Trophoblast cell (in vitro differentiated cells and primary cell): ENCODE measurements around the gene PIAS1.

Experiments used
- DNase-seq, 2 donors: peaks; one replicate each; pipeline ENCODE4 v3.0.0-alpha.2; 2016
- H2AFZ ChIP-seq: 2 replicates; pipeline ENCODE4 v1.6.1; 2013; ENCODE audit warnings: low read length, moderate library complexity, mild to moderate bottlenecking; ENCODE audit not compliant: insufficient read depth, poor library complexity
- H2AK5ac ChIP-seq: 2 replicates; pipeline ENCODE4 v1.6.1; 2013; ENCODE audit warnings: mild to moderate bottlenecking, low read length
- H2BK120ac ChIP-seq: 2 replicates; pipeline ENCODE4 v1.6.1; 2013; ENCODE audit warnings: low read length, mild to moderate bottlenecking, moderate library complexity; ENCODE audit not compliant: insufficient read depth, poor library complexity
- H2BK12ac ChIP-seq: 2 replicates; pipeline ENCODE4 v1.6.1; 2013; ENCODE audit warnings: mild to moderate bottlenecking, low read length, moderate library complexity
- H2BK5ac ChIP-seq: 2 replicates; pipeline ENCODE4 v1.6.1; 2013; ENCODE audit warnings: low read length, low read depth, moderate library complexity, mild to moderate bottlenecking; ENCODE audit not compliant: poor library complexity
- H3K14ac ChIP-seq: 2 replicates; pipeline ENCODE4 v1.6.1; 2013; ENCODE audit warnings: mild to moderate bottlenecking, low read length
- H3K18ac ChIP-seq: 2 replicates; pipeline ENCODE4 v1.6.1; 2013; ENCODE audit warnings: mild to moderate bottlenecking, low read length
- H3K23ac ChIP-seq: 2 replicates; pipeline ENCODE4 v1.6.1; 2013; ENCODE audit warnings: low read length
- H3K27ac ChIP-seq: 2 replicates; pipeline ENCODE4 v1.5.1; 2013; ENCODE audit warnings: low read depth, mild to moderate bottlenecking, inconsistent platforms, low read length, moderate library complexity
- H3K27me3 ChIP-seq: 2 replicates; pipeline ENCODE4 v1.6.1; 2013; ENCODE audit warnings: inconsistent platforms, mild to moderate bottlenecking, low read length, moderate library complexity; ENCODE audit not compliant: insufficient read depth
- H3K36me3 ChIP-seq, 2 experiments: 1 replicate in 1 of 2; 2 replicates in 1 of 2; pipeline ENCODE4 v1.6.1; 2013; ENCODE audit warnings: low read length in 2 of 2, mild to moderate bottlenecking in 2 of 2, moderate library complexity in 1 of 2; ENCODE audit not compliant: insufficient read depth in 2 of 2, control insufficient read depth in 1 of 2
- H3K4ac ChIP-seq: 2 replicates; pipeline ENCODE4 v1.6.1; 2013; ENCODE audit warnings: low read depth, mild to moderate bottlenecking, low read length, moderate library complexity
- H3K4me1 ChIP-seq, 2 experiments: 1 replicate in 1 of 2; 2 replicates in 1 of 2; pipeline ENCODE4 v1.6.1; 2013; ENCODE audit warnings: low read length in 2 of 2, mild to moderate bottlenecking in 2 of 2, moderate library complexity in 1 of 2; ENCODE audit not compliant: insufficient read depth in 2 of 2, control insufficient read depth in 1 of 2
- H3K4me2 ChIP-seq: 2 replicates; pipeline ENCODE4 v1.6.1; 2013; ENCODE audit warnings: inconsistent platforms, mild to moderate bottlenecking, low read length, moderate library complexity
- H3K4me3 ChIP-seq: 2 replicates; pipeline ENCODE4 v1.5.1; 2013; ENCODE audit warnings: mild to moderate bottlenecking, low read depth, low read length, inconsistent platforms
- H3K79me1 ChIP-seq: one replicate; pipeline ENCODE4 v1.6.1; 2013; ENCODE audit warnings: low read length
- H3K79me2 ChIP-seq: 2 replicates; pipeline ENCODE4 v1.6.1; 2013; ENCODE audit warnings: low read length, mild to moderate bottlenecking; ENCODE audit not compliant: control insufficient read depth, insufficient read depth, poor library complexity
- H3K9ac ChIP-seq: 2 replicates; pipeline ENCODE4 v1.6.1; 2013; ENCODE audit warnings: mild to moderate bottlenecking, low read length
- H3K9me3 ChIP-seq: 2 replicates; pipeline ENCODE4 v1.6.1; 2013; ENCODE audit warnings: low read depth, mild to moderate bottlenecking, control low read depth, inconsistent platforms, low read length; ENCODE audit not compliant: insufficient read depth
- H4K12ac ChIP-seq: 2 replicates; pipeline ENCODE4 v1.6.1; 2013; ENCODE audit warnings: low read depth, mild to moderate bottlenecking, low read length, moderate library complexity
- H4K8ac ChIP-seq: 2 replicates; pipeline ENCODE4 v1.6.1; 2013; ENCODE audit warnings: low read depth, mild to moderate bottlenecking, low read length, moderate library complexity
- H4K91ac ChIP-seq: one replicate; pipeline ENCODE4 v1.6.1; 2013; ENCODE audit warnings: low read depth, mild to moderate bottlenecking, low read length, moderate library complexity
- WGBS: extraction: QIAGEN DNeasy Blood & Tissue Kit; methylation state at CpG from one replicate; pipeline ENCODE4 v1.1.7; 2013; ENCODE audit warnings: missing lambda C conversion rate; ENCODE audit not compliant: insufficient read length, insufficient coverage; ENCODE audit errors: extremely low coverage; 5-methylcytosine and 5-hydroxymethylcytosine counted together

The PIAS1 gene

DNA sequence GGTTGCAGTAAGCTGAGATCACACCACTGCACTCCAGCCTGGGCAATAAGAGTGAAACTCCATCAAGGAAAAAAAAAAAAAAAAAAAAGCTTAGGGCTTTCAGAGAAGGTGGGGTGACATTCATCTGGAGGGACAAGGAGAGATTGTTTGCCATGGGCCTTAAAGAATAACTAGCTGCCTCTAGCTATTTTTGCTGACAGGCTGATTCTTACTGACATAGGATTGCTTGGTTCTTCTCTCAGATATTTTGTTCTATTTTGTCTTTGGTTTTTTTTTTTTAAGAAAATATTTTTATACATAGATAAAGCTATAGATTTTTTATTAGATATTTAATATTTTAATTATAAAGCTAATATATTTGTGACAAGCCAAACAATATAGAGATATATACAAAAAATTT, 24.2 kb upstream of the PIAS1 start:
- Histone ChIP-seq H3K14ac (no peak overlapping the region), H4K91ac (no peak overlapping the region), H2BK12ac (no peak overlapping the region), H3K27ac (no peak overlapping the region), H3K9me3 (peaks cover 4% of the 10 kb centered on the region), H4K12ac (no peak overlapping the region), H3K36me3 (no peaks in the 10 kb centered on the region), H3K27me3 (no peaks in the 10 kb centered on the region), H3K4me1 (no peaks in the 10 kb centered on the region), H2BK5ac (no peak overlapping the region), H3K79me2 (no peaks in the 10 kb centered on the region), H4K8ac (no peak overlapping the region), H3K4me3 (no peak overlapping the region), H3K18ac (no peak overlapping the region), H2AFZ (no peak overlapping the region), H2AK5ac (no peak overlapping the region), H3K4ac (no peak overlapping the region), H3K79me1 (no peaks in the 10 kb centered on the region), H3K9ac (no peak overlapping the region), H3K23ac (no peak overlapping the region), H3K4me2 (no peak overlapping the region), H2BK120ac (no peak overlapping the region)
- no peak for DNase-seq

- Histone ChIP-seq H3K4me1 (no peaks in the 10 kb centered on the region), H3K9ac (no peak overlapping the region), H3K18ac (no peak overlapping the region), H3K9me3 (peaks cover 5% of the 10 kb centered on the region), H3K27me3 (no peaks in the 10 kb centered on the region), H3K79me2 (no peaks in the 10 kb centered on the region), H2AFZ (no peak overlapping the region), H3K79me1 (no peaks in the 10 kb centered on the region), H3K36me3 (no peaks in the 10 kb centered on the region), H3K4me2 (no peak overlapping the region), H3K4me3 (no peak overlapping the region), H2BK120ac (no peak overlapping the region), H4K8ac (no peak overlapping the region), H4K91ac (no peak overlapping the region), H3K4ac (no peak overlapping the region), H2BK12ac (no peak overlapping the region), H3K27ac (no peak overlapping the region), H2BK5ac (no peak overlapping the region), H3K23ac (no peak overlapping the region), H4K12ac (no peak overlapping the region), H2AK5ac (no peak overlapping the region), H3K14ac (no peak overlapping the region)
- WGBS = no CpG with 5 or more reads among the region's 2 CpGs
- DNase-seq = peak in 1 of 2 donors; percentile 60
These were observed 22.7 kb upstream of the PIAS1 start for GRCh38 chr15:68031404-68031803.

GRCh38 chr15:68032672-68033071, 21.4 kb upstream of the PIAS1 start:
- H2AFZ ChIP-seq = no peak overlapping the region
- H3K4me1 ChIP-seq = no peaks in the 10 kb centered on the region
- H2BK5ac ChIP-seq = no peak overlapping the region
- no peaks in the 10 kb centered on the region for H3K79me2 ChIP-seq
- no peak overlapping the region for H3K27ac ChIP-seq
- H3K36me3 ChIP-seq = no peaks in the 10 kb centered on the region
- no peaks in the 10 kb centered on the region for H3K27me3 ChIP-seq
- no peaks in the 10 kb centered on the region for H3K79me1 ChIP-seq
- H2BK120ac ChIP-seq = no peak overlapping the region
- H4K12ac ChIP-seq = no peak overlapping the region
- peaks cover 4% of the 10 kb centered on the region for H3K9me3 ChIP-seq
- no peak overlapping the region for H4K91ac ChIP-seq
- H3K9ac ChIP-seq = no peak overlapping the region
- no peak overlapping the region for H3K4me2 ChIP-seq
- no peak overlapping the region for H3K18ac ChIP-seq
- H3K4ac ChIP-seq = no peak overlapping the region
- H4K8ac ChIP-seq = no peak overlapping the region
- no peak overlapping the region for H3K14ac ChIP-seq
- H3K23ac ChIP-seq = no peak overlapping the region
- WGBS = no CpG with 5 or more reads among the region's 1 CpG
- no peak overlapping the region for H3K4me3 ChIP-seq
- no peak for DNase-seq
- no peak overlapping the region for H2BK12ac ChIP-seq
- no peak overlapping the region for H2AK5ac ChIP-seq

DNA sequence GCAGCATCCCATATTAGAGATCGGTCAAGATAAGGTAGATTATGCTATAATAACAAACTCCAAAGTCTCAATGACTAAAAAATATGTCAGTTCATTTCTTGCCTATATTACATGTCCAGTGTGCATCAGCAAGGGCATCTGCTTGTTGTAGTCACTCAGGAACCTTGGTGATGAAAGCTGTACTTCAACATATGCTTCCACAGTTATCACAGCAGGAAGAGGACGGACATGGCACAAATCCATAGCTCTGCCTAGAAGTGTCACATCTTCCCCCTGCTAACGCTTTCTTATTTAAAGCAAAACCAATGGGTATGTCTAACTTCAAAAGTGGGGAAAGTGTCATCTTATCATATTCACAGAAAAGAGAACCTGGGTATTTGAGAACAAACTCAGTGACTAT, 20.0 kb upstream of the PIAS1 start:
- Histone ChIP-seq H3K27ac (no peak overlapping the region), H3K79me1 (no peaks in the 10 kb centered on the region), H3K36me3 (no peaks in the 10 kb centered on the region), H4K12ac (no peak overlapping the region), H3K79me2 (no peaks in the 10 kb centered on the region), H3K18ac (no peak overlapping the region), H3K4me2 (no peak overlapping the region), H4K8ac (no peak overlapping the region), H2BK12ac (no peak overlapping the region), H3K4ac (no peak overlapping the region), H3K4me3 (no peak overlapping the region), H2BK5ac (no peak overlapping the region), H3K9me3 (peaks cover 4% of the 10 kb centered on the region), H4K91ac (no peak overlapping the region), H2AFZ (no peak overlapping the region), H3K14ac (no peak overlapping the region), H3K23ac (no peak overlapping the region), H2BK120ac (no peak overlapping the region), H3K4me1 (no peaks in the 10 kb centered on the region), H3K27me3 (no peaks in the 10 kb centered on the region), H2AK5ac (no peak overlapping the region), H3K9ac (no peak overlapping the region)
- WGBS = no CpG with 5 or more reads among the region's 3 CpGs
- no peak for DNase-seq
